ENCODE measurements around the gene RCAN1.
"Not testable (repeated sequence)": the region's sequence is repeated elsewhere in the genome, so short reads cannot be mapped to it uniquely, and the experiment has no call there.

The RCAN1 gene

GRCh38 chr21:34560609-34561008 lies 54.3 kb downstream of the RCAN1 start:
- H3K4me1 ChIP-seq (ENCODE audit: control insufficient read depth, low read depth, low read length), result no peaks in the 10 kb centered on the region
- H3K9me3 ChIP-seq (ENCODE audit: control insufficient read depth, low read depth, low read length), result no peaks in the 10 kb centered on the region
- H3K4me3 ChIP-seq (ENCODE audit: low read length), result no peak overlapping the region
- H3K27me3 ChIP-seq (ENCODE audit: control insufficient read depth, insufficient read depth, low read length), result no peaks in the 10 kb centered on the region
- H3K27ac ChIP-seq (ENCODE audit: low read length), result no peak overlapping the region
- H3K36me3 ChIP-seq (ENCODE audit: control insufficient read depth, low read depth, low read length), result no peaks in the 10 kb centered on the region
- no peak overlapping the region for H3K9ac ChIP-seq (ENCODE audit: low read length)

GRCh38 chr21:34560021-34560420 lies 54.9 kb downstream of the RCAN1 start:
- no peak overlapping the region for H3K27ac ChIP-seq (ENCODE audit: low read length)
- H3K4me1 ChIP-seq (ENCODE audit: control insufficient read depth, low read depth, low read length), result no peaks in the 10 kb centered on the region
- no peaks in the 10 kb centered on the region for H3K27me3 ChIP-seq (ENCODE audit: control insufficient read depth, insufficient read depth, low read length)
- no peak overlapping the region for H3K4me3 ChIP-seq (ENCODE audit: low read length)
- H3K36me3 ChIP-seq (ENCODE audit: control insufficient read depth, low read depth, low read length), result no peaks in the 10 kb centered on the region
- no peak overlapping the region for H3K9ac ChIP-seq (ENCODE audit: low read length)
- peaks cover 1% of the 10 kb centered on the region for H3K9me3 ChIP-seq (ENCODE audit: control insufficient read depth, low read depth, low read length)

GRCh38 chr21:34559089-34559631 lies 55.8 kb downstream of the RCAN1 start:
- Histone ChIP-seq H3K4me3 (ENCODE audit: low read length) (no peak overlapping the region), H3K36me3 (ENCODE audit: control insufficient read depth, low read depth, low read length) (no peaks in the 10 kb centered on the region), H3K9ac (ENCODE audit: low read length) (no peak overlapping the region), H3K9me3 (ENCODE audit: control insufficient read depth, low read depth, low read length) (peaks cover 8% of the 10 kb centered on the region), H3K27me3 (ENCODE audit: control insufficient read depth, insufficient read depth, low read length) (no peaks in the 10 kb centered on the region), H3K27ac (ENCODE audit: low read length) (no peak overlapping the region), H3K4me1 (ENCODE audit: control insufficient read depth, low read depth, low read length) (no peaks in the 10 kb centered on the region)

- Histone ChIP-seq H3K27me3 (ENCODE audit: control insufficient read depth, insufficient read depth, low read length) (no peaks in the 10 kb centered on the region), H3K36me3 (ENCODE audit: control insufficient read depth, low read depth, low read length) (no peaks in the 10 kb centered on the region), H3K4me1 (ENCODE audit: control insufficient read depth, low read depth, low read length) (no peaks in the 10 kb centered on the region), H3K4me3 (ENCODE audit: low read length) (no peak overlapping the region), H3K9ac (ENCODE audit: low read length) (no peak overlapping the region), H3K9me3 (ENCODE audit: control insufficient read depth, low read depth, low read length) (peaks cover 8% of the 10 kb centered on the region), H3K27ac (ENCODE audit: low read length) (no peak overlapping the region)
Measured at GRCh38 chr21:34558166-34558565, 56.7 kb downstream of the RCAN1 start.

GRCh38 chr21:34557261-34557660 lies 57.7 kb downstream of the RCAN1 start:
- Histone ChIP-seq H3K36me3 (ENCODE audit: control insufficient read depth, low read depth, low read length) (no peaks in the 10 kb centered on the region), H3K27ac (ENCODE audit: low read length) (no peak overlapping the region), H3K27me3 (ENCODE audit: control insufficient read depth, insufficient read depth, low read length) (no peaks in the 10 kb centered on the region), H3K4me3 (ENCODE audit: low read length) (no peak overlapping the region), H3K4me1 (ENCODE audit: control insufficient read depth, low read depth, low read length) (peaks cover 4% of the 10 kb centered on the region), H3K9ac (ENCODE audit: low read length) (no peak overlapping the region), H3K9me3 (ENCODE audit: control insufficient read depth, low read depth, low read length) (peaks cover 8% of the 10 kb centered on the region)

- H3K4me3 ChIP-seq (ENCODE audit: low read length); H3K27ac ChIP-seq (ENCODE audit: low read length); H3K27me3 ChIP-seq (ENCODE audit: control insufficient read depth, insufficient read depth, low read length); H3K9me3 ChIP-seq (ENCODE audit: control insufficient read depth, low read depth, low read length); H3K4me1 ChIP-seq (ENCODE audit: control insufficient read depth, low read depth, low read length); H3K36me3 ChIP-seq (ENCODE audit: control insufficient read depth, low read depth, low read length); H3K9ac ChIP-seq (ENCODE audit: low read length): not testable (repeated sequence)
Measured at GRCh38 chr21:34554670-34555069, 60.2 kb downstream of the RCAN1 start.

- no peaks in the 10 kb centered on the region for H3K27me3 ChIP-seq (ENCODE audit: control insufficient read depth, insufficient read depth, low read length)
- no peak overlapping the region for H3K4me3 ChIP-seq (ENCODE audit: low read length)
- H3K9me3 ChIP-seq (ENCODE audit: control insufficient read depth, low read depth, low read length), result peaks cover 8% of the 10 kb centered on the region
- H3K4me1 ChIP-seq (ENCODE audit: control insufficient read depth, low read depth, low read length), result peaks cover 4% of the 10 kb centered on the region
- H3K9ac ChIP-seq (ENCODE audit: low read length), result no peak overlapping the region
- no peak overlapping the region for H3K27ac ChIP-seq (ENCODE audit: low read length)
- no peaks in the 10 kb centered on the region for H3K36me3 ChIP-seq (ENCODE audit: control insufficient read depth, low read depth, low read length)
Measured at GRCh38 chr21:34554227-34554626, 60.7 kb downstream of the RCAN1 start.

- no peaks in the 10 kb centered on the region for H3K36me3 ChIP-seq (ENCODE audit: control insufficient read depth, low read depth, low read length)
- H3K4me1 ChIP-seq (ENCODE audit: control insufficient read depth, low read depth, low read length), result peaks cover 4% of the 10 kb centered on the region
- H3K27ac ChIP-seq (ENCODE audit: low read length), result no peak overlapping the region
- H3K4me3 ChIP-seq (ENCODE audit: low read length), result no peak overlapping the region
- H3K9ac ChIP-seq (ENCODE audit: low read length), result no peak overlapping the region
- H3K9me3 ChIP-seq (ENCODE audit: control insufficient read depth, low read depth, low read length), result peaks cover 8% of the 10 kb centered on the region
- H3K27me3 ChIP-seq (ENCODE audit: control insufficient read depth, insufficient read depth, low read length), result no peaks in the 10 kb centered on the region
Measured at GRCh38 chr21:34553151-34553952, 61.6 kb downstream of the RCAN1 start.

GRCh38 chr21:34552360-34553098 lies 62.4 kb downstream of the RCAN1 start:
- H3K4me1 ChIP-seq (ENCODE audit: control insufficient read depth, low read depth, low read length), result peaks cover 4% of the 10 kb centered on the region
- no peak overlapping the region for H3K4me3 ChIP-seq (ENCODE audit: low read length)
- no peak overlapping the region for H3K9ac ChIP-seq (ENCODE audit: low read length)
- no peaks in the 10 kb centered on the region for H3K36me3 ChIP-seq (ENCODE audit: control insufficient read depth, low read depth, low read length)
- H3K27me3 ChIP-seq (ENCODE audit: control insufficient read depth, insufficient read depth, low read length), result no peaks in the 10 kb centered on the region
- peaks cover 8% of the 10 kb centered on the region for H3K9me3 ChIP-seq (ENCODE audit: control insufficient read depth, low read depth, low read length)
- no peak overlapping the region for H3K27ac ChIP-seq (ENCODE audit: low read length)

GRCh38 chr21:34550182-34550799 lies 64.6 kb downstream of the RCAN1 start:
- Histone ChIP-seq H3K27ac (ENCODE audit: low read length) (no peak overlapping the region), H3K9me3 (ENCODE audit: control insufficient read depth, low read depth, low read length) (peaks cover 8% of the 10 kb centered on the region), H3K9ac (ENCODE audit: low read length) (no peak overlapping the region), H3K27me3 (ENCODE audit: control insufficient read depth, insufficient read depth, low read length) (no peaks in the 10 kb centered on the region), H3K36me3 (ENCODE audit: control insufficient read depth, low read depth, low read length) (no peaks in the 10 kb centered on the region), H3K4me3 (ENCODE audit: low read length) (no peak overlapping the region), H3K4me1 (ENCODE audit: control insufficient read depth, low read depth, low read length) (peaks cover 11% of the 10 kb centered on the region)

- H3K9ac ChIP-seq (ENCODE audit: low read length), result no peak overlapping the region
- no peaks in the 10 kb centered on the region for H3K27me3 ChIP-seq (ENCODE audit: control insufficient read depth, insufficient read depth, low read length)
- H3K27ac ChIP-seq (ENCODE audit: low read length), result no peak overlapping the region
- H3K4me3 ChIP-seq (ENCODE audit: low read length), result no peak overlapping the region
- H3K4me1 ChIP-seq (ENCODE audit: control insufficient read depth, low read depth, low read length), result peaks cover 13% of the 10 kb centered on the region
- no peaks in the 10 kb centered on the region for H3K36me3 ChIP-seq (ENCODE audit: control insufficient read depth, low read depth, low read length)
- no peaks in the 10 kb centered on the region for H3K9me3 ChIP-seq (ENCODE audit: control insufficient read depth, low read depth, low read length)
Measured at GRCh38 chr21:34548781-34549376, 66.0 kb downstream of the RCAN1 start.
